H1 (cell line): ENCODE results near the gene MYLK4. TPM values are rescaled to one million over a fixed set of nuclear protein-coding genes. Genes with fewer than 3 reads are reported as not detected.

Experiments
- CTCF ChIA-PET: fragments of 300-600 bp; sonication (Branson Sonifier 250); formaldehyde crosslinking; loops from one replicate; lab custom pipeline; 2021; ENCODE audit not compliant: partially characterized antibody; lab: Charles Lee
- POLR2A ChIA-PET: fragments of 300-600 bp; sonication (Branson Sonifier 250); formaldehyde crosslinking; loops from one replicate; lab custom pipeline; 2021; ENCODE audit warnings: inconsistent platforms; ENCODE audit not compliant: partially characterized antibody; lab: Charles Lee
- DNase-seq, 2 experiments: peaks; one replicate each; pipeline versions ENCODE4 v3.0.0 to v3.0.0-alpha.2; 2010 to 2022; ENCODE audit warnings: low spot score in 2 of 2, low read depth in 1 of 2, mixed read lengths in 1 of 2
- FAIRE-seq: peaks from 2 replicates; lab custom pipeline; 2011; peaks lifted over from hg19 to GRCh38; lab: Jason Lieb, UNC
- H2AFZ ChIP-seq: 2 replicates; pipeline ENCODE4 v1.8.1; 2012; ENCODE audit warnings: low read length, inconsistent platforms
- H2AK5ac ChIP-seq: 2 replicates; pipeline ENCODE4 v1.6.1; 2013; ENCODE audit warnings: low read depth, low read length
- H2BK120ac ChIP-seq: replicated peaks from 2 replicates; pipeline ENCODE3; 2013; ENCODE audit warnings: low read depth, low read length, inconsistent platforms
- H2BK12ac ChIP-seq: 2 replicates; pipeline ENCODE4 v1.6.1; 2013; ENCODE audit warnings: low read depth, low read length
- H2BK15ac ChIP-seq: 2 replicates; pipeline ENCODE4 v1.6.1; 2013; ENCODE audit warnings: low read length
- H2BK20ac ChIP-seq: 2 replicates; pipeline ENCODE4 v1.6.1; 2013; ENCODE audit warnings: low read length
- H2BK5ac ChIP-seq: 2 replicates; pipeline ENCODE4 v1.6.1; 2013; ENCODE audit warnings: low read depth, low read length
- H3K14ac ChIP-seq: 2 replicates; pipeline ENCODE4 v1.6.1; 2013; ENCODE audit warnings: inconsistent platforms; ENCODE audit not compliant: insufficient read length
- H3K18ac ChIP-seq: 2 replicates; pipeline ENCODE4 v1.6.1; 2013; ENCODE audit warnings: low read length; ENCODE audit errors: extremely low read depth
- H3K23ac ChIP-seq: 2 replicates; pipeline ENCODE4 v1.6.1; 2013; ENCODE audit warnings: inconsistent platforms; ENCODE audit not compliant: insufficient read length
- H3K23me2 ChIP-seq: 2 replicates; pipeline ENCODE4 v1.6.1; 2013; ENCODE audit warnings: low read depth, low read length
- H3K27ac ChIP-seq: 2 replicates; pipeline ENCODE4 v1.6.1; 2011; ENCODE audit warnings: low read depth, low read length, inconsistent platforms
- H3K27me3 ChIP-seq, 4 experiments: replicated peaks in 1 of 4; 1 replicate in 1 of 4; 2 replicates in 3 of 4; pipeline versions ENCODE4 v1.6.1 to v1.8.1; 2011 to 2013; ENCODE audit warnings: low read length in 3 of 4, mild to moderate bottlenecking in 3 of 4, inconsistent platforms in 2 of 4, mixed read lengths in 2 of 4, moderate library complexity in 1 of 4; ENCODE audit not compliant: control insufficient read depth in 3 of 4, insufficient read depth in 3 of 4; ENCODE audit errors: extremely low read depth in 1 of 4
- H3K36me3 ChIP-seq, 4 experiments: 2 replicates each; pipeline versions ENCODE4 v1.6.1 to v1.8.1; 2011 to 2013; ENCODE audit warnings: mild to moderate bottlenecking in 4 of 4, low read length in 3 of 4, moderate library complexity in 2 of 4, control low read depth in 1 of 4, inconsistent platforms in 1 of 4; ENCODE audit not compliant: insufficient read depth in 4 of 4, control insufficient read depth in 2 of 4
- H3K4ac ChIP-seq: replicated peaks from 2 replicates; pipeline ENCODE3; 2013; ENCODE audit warnings: low read length, low read depth, mixed read lengths, inconsistent platforms; ENCODE audit not compliant: insufficient read length
- H3K4me1 ChIP-seq, 4 experiments: replicated peaks in 1 of 4; 1 replicate in 1 of 4; 2 replicates in 3 of 4; pipeline versions ENCODE4 v1.6.1 to v1.8.1; 2011 to 2013; ENCODE audit warnings: low read length in 3 of 4, inconsistent platforms in 2 of 4, mixed read lengths in 1 of 4; ENCODE audit not compliant: insufficient read depth in 4 of 4, control insufficient read depth in 3 of 4
- H3K4me2 ChIP-seq, 2 experiments: 2 replicates each; pipeline versions ENCODE4 v1.6.1 to v1.8.1; 2011 to 2013; ENCODE audit warnings: low read depth in 2 of 2, low read length in 2 of 2, control low read depth in 1 of 2, inconsistent platforms in 1 of 2, mild to moderate bottlenecking in 1 of 2; ENCODE audit not compliant: insufficient read depth in 1 of 2
- H3K4me3 ChIP-seq, 4 experiments: fragments of 200-600, 300-600 bp in 1 of 4; sonication (generic), shearing (Covaris generic), sonication (Bioruptor Twin) in 1 of 4; 2 replicates each; pipeline versions ENCODE4 v1.5.1 to v1.8.1; 2011 to 2016; ENCODE audit warnings: low read length in 4 of 4, low read depth in 3 of 4, control low read depth in 2 of 4, inconsistent platforms in 2 of 4, mild to moderate bottlenecking in 2 of 4, mixed read lengths in 1 of 4, moderate library complexity in 1 of 4; ENCODE audit not compliant: insufficient read depth in 2 of 4; ENCODE audit errors: extremely low read depth in 1 of 4
- H3K56ac ChIP-seq: replicated peaks from 2 replicates; pipeline ENCODE3; 2013; ENCODE audit warnings: low read depth, mild to moderate bottlenecking, mixed read lengths, low read length, inconsistent platforms; ENCODE audit not compliant: insufficient read length
- H3K79me1 ChIP-seq: 2 replicates; pipeline ENCODE4 v1.6.1; 2013; ENCODE audit warnings: low read depth, low read length, control low read depth
- H3K79me2 ChIP-seq, 2 experiments: 2 replicates each; pipeline versions ENCODE4 v1.6.1 to v1.8.1; 2012 to 2013; ENCODE audit warnings: low read length in 2 of 2, mild to moderate bottlenecking in 2 of 2, inconsistent platforms in 1 of 2; ENCODE audit not compliant: insufficient read depth in 2 of 2, control insufficient read depth in 1 of 2
- H3K9ac ChIP-seq, 4 experiments: replicated peaks in 1 of 4; 1 replicate in 1 of 4; 2 replicates in 3 of 4; pipeline versions ENCODE4 v1.6.1 to v1.8.1; 2011 to 2013; ENCODE audit warnings: low read depth in 3 of 4, low read length in 3 of 4, control low read depth in 2 of 4, mild to moderate bottlenecking in 2 of 4, moderate library complexity in 2 of 4, inconsistent platforms in 1 of 4; ENCODE audit errors: extremely low read depth in 1 of 4
- H3K9me3 ChIP-seq, 2 experiments: 2 replicates each; pipeline versions ENCODE4 v1.6.1 to v1.8.1; 2012 to 2013; ENCODE audit warnings: mild to moderate bottlenecking in 2 of 2, moderate library complexity in 2 of 2, control low read depth in 1 of 2, inconsistent platforms in 1 of 2, low read depth in 1 of 2, low read length in 1 of 2, mixed read lengths in 1 of 2; ENCODE audit not compliant: insufficient read depth in 2 of 2
- H4K20me1 ChIP-seq, 2 experiments: replicated peaks in 1 of 2; 2 replicates each; pipeline versions ENCODE3 to v1.8.1; 2011 to 2013; ENCODE audit warnings: inconsistent platforms in 2 of 2, low read length in 2 of 2, mild to moderate bottlenecking in 1 of 2; ENCODE audit not compliant: insufficient read depth in 2 of 2, control insufficient read depth in 1 of 2
- H4K5ac ChIP-seq: 2 replicates; pipeline ENCODE4 v1.6.1; 2013; ENCODE audit warnings: low read length, low read depth, mixed read lengths, inconsistent platforms; ENCODE audit not compliant: insufficient read length
- H4K8ac ChIP-seq: 2 replicates; pipeline ENCODE4 v1.8.0; 2013; ENCODE audit warnings: mild to moderate bottlenecking, moderate library complexity, low read length, inconsistent platforms; ENCODE audit not compliant: insufficient read depth; ENCODE audit errors: extremely low read depth
- H4K91ac ChIP-seq: replicated peaks from 2 replicates; pipeline ENCODE3; 2013; ENCODE audit warnings: low read length, mixed read lengths, inconsistent platforms; ENCODE audit not compliant: insufficient read length
- SIRT6 ChIP-seq: IDR thresholded peaks from one replicate; pipeline ENCODE4 v1.7.1; 2012; ENCODE audit warnings: low read length, inconsistent platforms
- SP4 ChIP-seq: IDR thresholded peaks from 2 replicates; pipeline ENCODE4 v1.6.1; 2012; ENCODE audit warnings: low read length, inconsistent platforms
- WGBS, 2 experiments: shearing (Covaris generic) in 1 of 2; methylation state at CpG; one replicate each; pipeline versions ENCODE4 v1.1.6 to v1.1.7; 2013 to 2015; ENCODE audit warnings: low lambda C conversion rate in 2 of 2, mixed read lengths in 2 of 2, inconsistent platforms in 1 of 2, low coverage in 1 of 2, missing lambda C conversion rate in 1 of 2; ENCODE audit not compliant: insufficient replicate concordance in 2 of 2, insufficient coverage in 1 of 2, insufficient read length in 1 of 2; ENCODE audit errors: extremely low coverage in 1 of 2, missing lambda C conversion rate in 1 of 2; 5-methylcytosine and 5-hydroxymethylcytosine counted together
- polyA plus RNA-seq, 7 experiments: library from polyadenylated mRNA; depleted of rRNA in 3 of 7; stranded (reverse) in 5 of 7; unstranded in 2 of 7; fragments of >200 nt in 5 of 7; fragments of 200-250 nt in 2 of 7; gene quantifications; 1 replicate in 5 of 7; 2 replicates in 1 of 7; 4 replicates in 1 of 7; pipeline versions ENCODE4 v1.2.1 to v1.2.3, GENCODE V29; 2011 to 2013; ENCODE audit warnings: missing spikeins in 2 of 7, mixed read lengths in 2 of 7
- total RNA-seq: library from RNA; stranded (reverse); fragmentation: NEBNext Ultra II Directional; extraction: Animal tissue kit (Norgen Biotek cat#: 25700); gene quantifications from 2 replicates; pipeline ENCODE4 v1.2.1, GENCODE V29; 2021

The MYLK4 gene
- total and polyA plus RNA-seq, 2 of the 8 experiments (the other 6 are each of a cell fraction or from before 2014, with no cell fraction given), result 0.11 to 0.17 TPM

GRCh38 chr6:2677080-2677593 is 73.6 kb downstream of the MYLK4 start:
- no peak overlapping the region for H2BK15ac ChIP-seq
- H3K27ac ChIP-seq, result no peak overlapping the region
- no peaks in the 10 kb centered on the region for H3K9me3 ChIP-seq
- no peak overlapping the region for H3K18ac ChIP-seq
- no peak overlapping the region for H3K56ac ChIP-seq
- no peaks in the 10 kb centered on the region for H3K79me1 ChIP-seq
- H4K20me1 ChIP-seq, result no peaks in the 10 kb centered on the region
- H3K14ac ChIP-seq, result no peak overlapping the region
- no peaks in the 10 kb centered on the region for H3K23me2 ChIP-seq
- POLR2A ChIA-PET, result no interaction called here
- no peak overlapping the region for H4K5ac ChIP-seq
- H2BK5ac ChIP-seq, result no peak overlapping the region
- H3K27me3 ChIP-seq, result no peaks in the 10 kb centered on the region
- no peak overlapping the region for H4K8ac ChIP-seq
- H3K36me3 ChIP-seq, result no peaks in the 10 kb centered on the region
- H3K4ac ChIP-seq, result no peak overlapping the region
- H3K4me3 ChIP-seq, result no peak overlapping the region
- H3K23ac ChIP-seq, result no peak overlapping the region
- no peak for FAIRE-seq
- no peak overlapping the region for H2AK5ac ChIP-seq
- no peak overlapping the region for H4K91ac ChIP-seq
- CTCF ChIA-PET, result interaction anchor here (1.0 to 1.6 kb wide), 2 partner anchors 43 to 81 kb away, joined by 4 read pairs; no protein-coding TSS in a partner anchor
- H3K9ac ChIP-seq, result no peak overlapping the region
- TF ChIP-seq SIRT6, result no peak
- no peak for TF ChIP-seq SP4
- TF ChIP-seq, all 59 proteins: peak for 0
- H3K79me2 ChIP-seq, result no peaks in the 10 kb centered on the region
- H2BK12ac ChIP-seq, result no peak overlapping the region
- no peak for DNase-seq
- 96% methylated on average over 4 of the region's 4 CpGs; no CpG with 5 or more reads in 1 of the 2 experiments for WGBS, 2 experiments
- H2BK120ac ChIP-seq, result no peak overlapping the region
- no peak overlapping the region for H3K4me2 ChIP-seq
- no peaks in the 10 kb centered on the region for H3K4me1 ChIP-seq
- no peak overlapping the region for H2AFZ ChIP-seq
- no peak overlapping the region for H2BK20ac ChIP-seq
